HepG2 (cell line): ENCODE results near the gene TPX2. TPM values are rescaled to one million over a fixed set of nuclear protein-coding genes. Genes with fewer than 3 reads are reported as not detected.

ENCODE experiments used
- CEBPG ChIP-seq: IDR thresholded peaks from 2 replicates; pipeline ENCODE4 v1.6.1; 2016
- CHD2 ChIP-seq: IDR thresholded peaks from 2 replicates; pipeline ENCODE4 v1.6.1; 2011; ENCODE audit warnings: low read depth, low read length, improper control_type of control experiment
- CHD4 ChIP-seq: fragments of 200-600 bp; sonication (generic); IDR thresholded peaks from 2 replicates; pipeline ENCODE4 v1.7.0; 2017; ENCODE audit warnings: mild to moderate bottlenecking, low read length, borderline replicate concordance
- HNRNPUL1 ChIP-seq: fragments of 200-400 bp; formaldehyde crosslinking; IDR thresholded peaks from 2 replicates; pipeline ENCODE4 v1.6.1; 2017; ENCODE audit warnings: low read depth, mild to moderate bottlenecking, low read length, moderate library complexity
- KDM3A ChIP-seq: IDR thresholded peaks from 2 replicates; pipeline ENCODE4 v1.6.1; 2018; ENCODE audit warnings: low read depth, missing compliant biosample characterization
- MED13 ChIP-seq: sonication (generic); formaldehyde crosslinking; IDR thresholded peaks from 2 replicates; pipeline ENCODE4 v1.5.0; 2020; ENCODE audit warnings: missing genetic modification reagents
- ZNF33B ChIP-seq: sonication (generic); formaldehyde crosslinking; IDR thresholded peaks from 2 replicates; pipeline ENCODE4 v1.5.1; 2020; ENCODE audit warnings: mild to moderate bottlenecking, missing genetic modification reagents
- ZNF761 ChIP-seq: sonication (generic); formaldehyde crosslinking; conservative IDR thresholded peaks from 2 replicates; pipeline ENCODE4 v1.4.0; 2020; ENCODE audit warnings: mild to moderate bottlenecking, missing genetic modification reagents
- ZNF850 ChIP-seq: sonication (generic); formaldehyde crosslinking; conservative IDR thresholded peaks from 2 replicates; pipeline ENCODE4 v1.9.0; 2021; ENCODE audit warnings: mild to moderate bottlenecking, missing genetic modification reagents
- polyA plus RNA-seq, 8 experiments: library from polyadenylated mRNA; depleted of rRNA in 3 of 8; stranded (reverse) in 7 of 8; unstranded in 1 of 8; fragments of >200 nt; fragmentation: Illumina TruSeq in 4 of 8; extraction: Trizol in 4 of 8; gene quantifications; 2 replicates each; pipeline versions ENCODE4 v1.2.1 to v1.2.3, GENCODE V29; 2011 to 2016; ENCODE audit warnings: low read depth in 4 of 8, missing spikeins in 1 of 8, mixed read lengths in 1 of 8; ENCODE audit not compliant: insufficient read depth in 1 of 8
- total RNA-seq, 5 experiments: library from RNA; depleted of rRNA; stranded (reverse); fragments of >200 nt; fragmentation: Illumina TruSeq; extraction: Trizol; gene quantifications; 2 replicates each; pipeline ENCODE4 v1.2.3, GENCODE V29; 2016; ENCODE audit warnings: low read depth in 1 of 5
- TF ChIP-seq, protein P1 (sequence below): sonication (generic); formaldehyde crosslinking; IDR thresholded peaks from 2 replicates; pipeline ENCODE4 v1.5.0; 2020; ENCODE audit warnings: missing genetic modification reagents
- TF ChIP-seq, protein P2 (sequence below): sonication (generic); formaldehyde crosslinking; IDR thresholded peaks from 2 replicates; pipeline ENCODE4 v1.4.0; 2020; ENCODE audit warnings: missing genetic modification reagents
- TF ChIP-seq, protein P3 (sequence below): sonication (generic); formaldehyde crosslinking; IDR thresholded peaks from 2 replicates; pipeline ENCODE4 v1.5.0; 2020; ENCODE audit warnings: mild to moderate bottlenecking, missing genetic modification reagents, borderline replicate concordance
- TF ChIP-seq, protein P4 (sequence below): sonication (generic); formaldehyde crosslinking; IDR thresholded peaks from 2 replicates; pipeline ENCODE4 v1.4.0; 2020; ENCODE audit warnings: missing genetic modification reagents

The TPX2 gene
- total and polyA plus RNA-seq, 2 of the 13 experiments (the other 11 are each of a cell fraction or from before 2014, with no cell fraction given), result 34.3 to 124 TPM

DNA sequence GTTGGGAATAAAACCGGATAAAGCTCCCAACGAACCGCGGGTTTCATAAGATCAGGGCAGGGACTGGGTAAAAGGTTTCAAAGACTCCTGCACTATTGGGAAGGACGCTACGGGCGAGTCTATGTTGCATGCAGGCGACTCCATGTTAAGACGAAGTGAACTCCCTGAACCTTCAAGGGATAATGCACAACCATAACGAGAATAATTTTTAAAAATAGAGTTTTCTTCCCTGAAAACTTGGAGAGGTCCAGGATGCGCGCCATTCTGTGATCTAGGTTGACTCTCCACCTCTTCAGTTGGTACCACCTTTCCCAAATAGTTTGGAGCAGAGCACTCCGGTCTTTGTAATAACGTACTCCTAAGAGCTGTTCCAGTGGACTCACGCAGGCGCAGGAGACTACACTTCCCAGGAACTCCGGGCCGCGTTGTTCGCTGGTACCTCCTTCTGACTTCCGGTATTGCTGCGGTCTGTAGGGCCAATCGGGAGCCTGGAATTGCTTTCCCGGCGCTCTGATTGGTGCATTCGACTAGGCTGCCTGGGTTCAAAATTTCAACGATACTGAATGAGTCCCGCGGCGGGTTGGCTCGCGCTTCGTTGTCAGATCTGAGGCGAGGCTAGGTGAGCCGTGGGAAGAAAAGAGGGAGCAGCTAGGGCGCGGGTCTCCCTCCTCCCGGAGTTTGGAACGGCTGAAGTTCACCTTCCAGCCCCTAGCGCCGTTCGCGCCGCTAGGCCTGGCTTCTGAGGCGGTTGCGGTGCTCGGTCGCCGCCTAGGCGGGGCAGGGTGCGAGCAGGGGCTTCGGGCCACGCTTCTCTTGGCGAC is at the start of gene TPX2 (continued):
- TF ChIP-seq ZNF761 (CRISPR knock-in tag) (peak; percentile 60; the same call in 1 of the 2 replicates), CEBPG (CRISPR knock-in tag) (peak; percentile 58; the same call in 1 of the 2 replicates), KDM3A (peak; percentile 89), HNRNPUL1 (no peak), CHD4 (no peak), ZNF33B (peak; percentile 46; the same call in 1 of the 2 replicates), ZNF850 (no peak), CHD2 (peak; percentile 70; the same call in 1 of the 2 replicates), MED13 (CRISPR knock-in tag) (no peak; the same call in none of the 2 replicates)
- TF ChIP-seq, protein P1, sequence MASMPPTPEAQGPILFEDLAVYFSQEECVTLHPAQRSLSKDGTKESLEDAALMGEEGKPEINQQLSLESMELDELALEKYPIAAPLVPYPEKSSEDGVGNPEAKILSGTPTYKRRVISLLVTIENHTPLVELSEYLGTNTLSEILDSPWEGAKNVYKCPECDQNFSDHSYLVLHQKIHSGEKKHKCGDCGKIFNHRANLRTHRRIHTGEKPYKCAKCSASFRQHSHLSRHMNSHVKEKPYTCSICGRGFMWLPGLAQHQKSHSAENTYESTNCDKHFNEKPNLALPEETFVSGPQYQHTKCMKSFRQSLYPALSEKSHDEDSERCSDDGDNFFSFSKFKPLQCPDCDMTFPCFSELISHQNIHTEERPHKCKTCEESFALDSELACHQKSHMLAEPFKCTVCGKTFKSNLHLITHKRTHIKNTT (CRISPR knock-in tag), result no peak
- TF ChIP-seq, protein P2, sequence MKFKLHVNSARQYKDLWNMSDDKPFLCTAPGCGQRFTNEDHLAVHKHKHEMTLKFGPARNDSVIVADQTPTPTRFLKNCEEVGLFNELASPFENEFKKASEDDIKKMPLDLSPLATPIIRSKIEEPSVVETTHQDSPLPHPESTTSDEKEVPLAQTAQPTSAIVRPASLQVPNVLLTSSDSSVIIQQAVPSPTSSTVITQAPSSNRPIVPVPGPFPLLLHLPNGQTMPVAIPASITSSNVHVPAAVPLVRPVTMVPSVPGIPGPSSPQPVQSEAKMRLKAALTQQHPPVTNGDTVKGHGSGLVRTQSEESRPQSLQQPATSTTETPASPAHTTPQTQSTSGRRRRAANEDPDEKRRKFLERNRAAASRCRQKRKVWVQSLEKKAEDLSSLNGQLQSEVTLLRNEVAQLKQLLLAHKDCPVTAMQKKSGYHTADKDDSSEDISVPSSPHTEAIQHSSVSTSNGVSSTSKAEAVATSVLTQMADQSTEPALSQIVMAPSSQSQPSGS (CRISPR knock-in tag), result peak; percentile 70
- TF ChIP-seq, protein P3, sequence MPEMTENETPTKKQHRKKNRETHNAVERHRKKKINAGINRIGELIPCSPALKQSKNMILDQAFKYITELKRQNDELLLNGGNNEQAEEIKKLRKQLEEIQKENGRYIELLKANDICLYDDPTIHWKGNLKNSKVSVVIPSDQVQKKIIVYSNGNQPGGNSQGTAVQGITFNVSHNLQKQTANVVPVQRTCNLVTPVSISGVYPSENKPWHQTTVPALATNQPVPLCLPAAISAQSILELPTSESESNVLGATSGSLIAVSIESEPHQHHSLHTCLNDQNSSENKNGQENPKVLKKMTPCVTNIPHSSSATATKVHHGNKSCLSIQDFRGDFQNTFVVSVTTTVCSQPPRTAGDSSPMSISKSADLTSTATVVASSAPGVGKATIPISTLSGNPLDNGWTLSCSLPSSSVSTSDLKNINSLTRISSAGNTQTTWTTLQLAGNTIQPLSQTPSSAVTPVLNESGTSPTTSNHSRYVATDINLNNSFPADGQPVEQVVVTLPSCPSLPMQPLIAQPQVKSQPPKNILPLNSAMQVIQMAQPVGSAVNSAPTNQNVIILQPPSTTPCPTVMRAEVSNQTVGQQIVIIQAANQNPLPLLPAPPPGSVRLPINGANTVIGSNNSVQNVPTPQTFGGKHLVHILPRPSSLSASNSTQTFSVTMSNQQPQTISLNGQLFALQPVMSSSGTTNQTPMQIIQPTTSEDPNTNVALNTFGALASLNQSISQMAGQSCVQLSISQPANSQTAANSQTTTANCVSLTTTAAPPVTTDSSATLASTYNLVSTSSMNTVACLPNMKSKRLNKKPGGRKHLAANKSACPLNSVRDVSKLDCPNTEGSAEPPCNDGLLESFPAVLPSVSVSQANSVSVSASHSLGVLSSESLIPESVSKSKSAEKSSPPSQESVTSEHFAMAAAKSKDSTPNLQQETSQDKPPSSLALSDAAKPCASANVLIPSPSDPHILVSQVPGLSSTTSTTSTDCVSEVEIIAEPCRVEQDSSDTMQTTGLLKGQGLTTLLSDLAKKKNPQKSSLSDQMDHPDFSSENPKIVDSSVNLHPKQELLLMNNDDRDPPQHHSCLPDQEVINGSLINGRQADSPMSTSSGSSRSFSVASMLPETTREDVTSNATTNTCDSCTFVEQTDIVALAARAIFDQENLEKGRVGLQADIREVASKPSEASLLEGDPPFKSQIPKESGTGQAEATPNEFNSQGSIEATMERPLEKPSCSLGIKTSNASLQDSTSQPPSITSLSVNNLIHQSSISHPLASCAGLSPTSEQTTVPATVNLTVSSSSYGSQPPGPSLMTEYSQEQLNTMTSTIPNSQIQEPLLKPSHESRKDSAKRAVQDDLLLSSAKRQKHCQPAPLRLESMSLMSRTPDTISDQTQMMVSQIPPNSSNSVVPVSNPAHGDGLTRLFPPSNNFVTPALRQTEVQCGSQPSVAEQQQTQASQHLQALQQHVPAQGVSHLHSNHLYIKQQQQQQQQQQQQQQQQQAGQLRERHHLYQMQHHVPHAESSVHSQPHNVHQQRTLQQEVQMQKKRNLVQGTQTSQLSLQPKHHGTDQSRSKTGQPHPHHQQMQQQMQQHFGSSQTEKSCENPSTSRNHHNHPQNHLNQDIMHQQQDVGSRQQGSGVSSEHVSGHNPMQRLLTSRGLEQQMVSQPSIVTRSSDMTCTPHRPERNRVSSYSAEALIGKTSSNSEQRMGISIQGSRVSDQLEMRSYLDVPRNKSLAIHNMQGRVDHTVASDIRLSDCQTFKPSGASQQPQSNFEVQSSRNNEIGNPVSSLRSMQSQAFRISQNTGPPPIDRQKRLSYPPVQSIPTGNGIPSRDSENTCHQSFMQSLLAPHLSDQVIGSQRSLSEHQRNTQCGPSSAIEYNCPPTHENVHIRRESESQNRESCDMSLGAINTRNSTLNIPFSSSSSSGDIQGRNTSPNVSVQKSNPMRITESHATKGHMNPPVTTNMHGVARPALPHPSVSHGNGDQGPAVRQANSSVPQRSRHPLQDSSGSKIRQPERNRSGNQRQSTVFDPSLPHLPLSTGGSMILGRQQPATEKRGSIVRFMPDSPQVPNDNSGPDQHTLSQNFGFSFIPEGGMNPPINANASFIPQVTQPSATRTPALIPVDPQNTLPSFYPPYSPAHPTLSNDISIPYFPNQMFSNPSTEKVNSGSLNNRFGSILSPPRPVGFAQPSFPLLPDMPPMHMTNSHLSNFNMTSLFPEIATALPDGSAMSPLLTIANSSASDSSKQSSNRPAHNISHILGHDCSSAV (CRISPR knock-in tag), result no peak; the same call in 1 of the 2 replicates
- TF ChIP-seq, protein P4, sequence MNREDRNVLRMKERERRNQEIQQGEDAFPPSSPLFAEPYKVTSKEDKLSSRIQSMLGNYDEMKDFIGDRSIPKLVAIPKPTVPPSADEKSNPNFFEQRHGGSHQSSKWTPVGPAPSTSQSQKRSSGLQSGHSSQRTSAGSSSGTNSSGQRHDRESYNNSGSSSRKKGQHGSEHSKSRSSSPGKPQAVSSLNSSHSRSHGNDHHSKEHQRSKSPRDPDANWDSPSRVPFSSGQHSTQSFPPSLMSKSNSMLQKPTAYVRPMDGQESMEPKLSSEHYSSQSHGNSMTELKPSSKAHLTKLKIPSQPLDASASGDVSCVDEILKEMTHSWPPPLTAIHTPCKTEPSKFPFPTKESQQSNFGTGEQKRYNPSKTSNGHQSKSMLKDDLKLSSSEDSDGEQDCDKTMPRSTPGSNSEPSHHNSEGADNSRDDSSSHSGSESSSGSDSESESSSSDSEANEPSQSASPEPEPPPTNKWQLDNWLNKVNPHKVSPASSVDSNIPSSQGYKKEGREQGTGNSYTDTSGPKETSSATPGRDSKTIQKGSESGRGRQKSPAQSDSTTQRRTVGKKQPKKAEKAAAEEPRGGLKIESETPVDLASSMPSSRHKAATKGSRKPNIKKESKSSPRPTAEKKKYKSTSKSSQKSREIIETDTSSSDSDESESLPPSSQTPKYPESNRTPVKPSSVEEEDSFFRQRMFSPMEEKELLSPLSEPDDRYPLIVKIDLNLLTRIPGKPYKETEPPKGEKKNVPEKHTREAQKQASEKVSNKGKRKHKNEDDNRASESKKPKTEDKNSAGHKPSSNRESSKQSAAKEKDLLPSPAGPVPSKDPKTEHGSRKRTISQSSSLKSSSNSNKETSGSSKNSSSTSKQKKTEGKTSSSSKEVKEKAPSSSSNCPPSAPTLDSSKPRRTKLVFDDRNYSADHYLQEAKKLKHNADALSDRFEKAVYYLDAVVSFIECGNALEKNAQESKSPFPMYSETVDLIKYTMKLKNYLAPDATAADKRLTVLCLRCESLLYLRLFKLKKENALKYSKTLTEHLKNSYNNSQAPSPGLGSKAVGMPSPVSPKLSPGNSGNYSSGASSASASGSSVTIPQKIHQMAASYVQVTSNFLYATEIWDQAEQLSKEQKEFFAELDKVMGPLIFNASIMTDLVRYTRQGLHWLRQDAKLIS, result no peak; the same call in 1 of the 2 replicates
